Astrocyte (in vitro differentiated cells and primary cell): ENCODE data around the gene PDE8A. TPM values are rescaled to one million over a fixed set of nuclear protein-coding genes. Genes with fewer than 3 reads are reported as not detected.
A peak's percentile ranks its signal among the peaks of the same experiment; 100 is the strongest.

Experiments
- DNase-seq: peaks from one replicate; pipeline ENCODE4 v3.0.0-alpha.2; 2010; ENCODE audit warnings: low read depth
- FAIRE-seq: peaks from 2 replicates; lab custom pipeline; 2011; peaks lifted over from hg19 to GRCh38; lab: Jason Lieb, UNC
- H2AFZ ChIP-seq: 2 replicates; pipeline ENCODE4 v1.6.0; 2012; ENCODE audit warnings: low read depth, low read length, inconsistent platforms
- H3K27ac ChIP-seq: 2 replicates; pipeline ENCODE4 v1.5.1; 2011; ENCODE audit warnings: low read depth, low read length, inconsistent platforms
- H3K27me3 ChIP-seq: 2 replicates; pipeline ENCODE4 v1.6.0; 2011; ENCODE audit warnings: low read length, inconsistent platforms; ENCODE audit not compliant: insufficient read depth
- H3K36me3 ChIP-seq: 2 replicates; pipeline ENCODE4 v1.5.1; 2011; ENCODE audit warnings: low read length, inconsistent platforms; ENCODE audit not compliant: insufficient read depth
- H3K4me1 ChIP-seq: 2 replicates; pipeline ENCODE4 v1.5.1; 2011; ENCODE audit warnings: low read length, inconsistent platforms; ENCODE audit not compliant: insufficient read depth
- H3K4me2 ChIP-seq: 2 replicates; pipeline ENCODE4 v1.6.0; 2012; ENCODE audit warnings: low read length, inconsistent platforms
- H3K4me3 ChIP-seq: 2 replicates; pipeline ENCODE4 v1.5.1; 2011; ENCODE audit warnings: low read depth, mild to moderate bottlenecking, low read length, inconsistent platforms; ENCODE audit not compliant: insufficient read depth
- H3K79me2 ChIP-seq: 2 replicates; pipeline ENCODE4 v1.6.0; 2012; ENCODE audit warnings: mild to moderate bottlenecking, low read length, inconsistent platforms; ENCODE audit not compliant: insufficient read depth
- H3K9ac ChIP-seq: 2 replicates; pipeline ENCODE4 v1.6.0; 2012; ENCODE audit warnings: mild to moderate bottlenecking, low read length, inconsistent platforms
- H3K9me3 ChIP-seq: 2 replicates; pipeline ENCODE4 v1.5.1; 2012; ENCODE audit warnings: low read depth, mild to moderate bottlenecking, low read length, inconsistent platforms; ENCODE audit not compliant: insufficient read depth
- H4K20me1 ChIP-seq: 2 replicates; pipeline ENCODE4 v1.6.0; 2012; ENCODE audit warnings: low read length, inconsistent platforms; ENCODE audit not compliant: insufficient read depth
- H3K27ac Mint-ChIP-seq: one replicate; pipeline ENCODE4 v1.8.0; 2021; ENCODE audit warnings: mild to moderate bottlenecking, mixed read lengths; ENCODE audit not compliant: unreplicated experiment
- H3K27me3 Mint-ChIP-seq: one replicate; pipeline ENCODE4 v1.8.0; 2021; ENCODE audit warnings: low read depth, mixed read lengths; ENCODE audit not compliant: unreplicated experiment
- H3K36me3 Mint-ChIP-seq: one replicate; pipeline ENCODE4 v1.8.0; 2021; ENCODE audit warnings: low read depth, mixed read lengths; ENCODE audit not compliant: unreplicated experiment
- H3K4me1 Mint-ChIP-seq: one replicate; pipeline ENCODE4 v1.8.0; 2021; ENCODE audit warnings: low read depth, mixed read lengths; ENCODE audit not compliant: unreplicated experiment
- H3K4me3 Mint-ChIP-seq: one replicate; pipeline ENCODE4 v1.8.0; 2021; ENCODE audit warnings: mild to moderate bottlenecking, moderate library complexity, mixed read lengths; ENCODE audit not compliant: unreplicated experiment
- H3K9me3 Mint-ChIP-seq: one replicate; pipeline ENCODE4 v1.8.0; 2021; ENCODE audit warnings: mild to moderate bottlenecking, mixed read lengths; ENCODE audit not compliant: unreplicated experiment
- EZH2 ChIP-seq: IDR thresholded peaks from 2 replicates; pipeline ENCODE4 v1.6.1; 2012; ENCODE audit warnings: mild to moderate bottlenecking, low read length, inconsistent platforms; ENCODE audit not compliant: insufficient read depth
- total RNA-seq: library from RNA; stranded (reverse); gene quantifications from 2 replicates; pipeline ENCODE4 v1.2.1, GENCODE V29; 2021
- TF ChIP-seq, protein P1 (sequence below): IDR thresholded peaks from 2 replicates; pipeline ENCODE4 v1.5.1; 2011; ENCODE audit warnings: low read depth, mild to moderate bottlenecking, inconsistent platforms, low read length, moderate library complexity; ENCODE audit not compliant: insufficient read depth

Gene PDE8A
- total RNA-seq, 1 donor from 2014 or later, result 18.0 TPM

DNA sequence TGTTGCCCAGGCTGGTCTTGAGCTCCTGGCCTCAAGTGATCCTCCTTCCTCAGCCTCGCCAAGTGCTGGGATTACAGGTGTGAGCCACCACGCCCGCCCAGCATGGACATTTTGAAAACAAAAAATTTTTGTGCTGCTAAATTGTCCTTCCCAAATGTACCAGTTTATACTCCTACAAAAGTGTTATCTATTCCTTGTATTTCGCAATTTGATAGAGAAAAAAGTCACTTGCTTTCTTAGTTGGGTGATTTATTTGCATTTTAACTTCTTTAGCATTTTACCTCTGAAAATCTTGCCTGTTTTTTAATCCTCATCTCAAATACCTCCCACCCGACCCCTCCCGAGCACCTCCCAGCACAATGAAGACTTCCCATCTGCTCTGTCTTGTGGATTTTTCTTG lies 46.8 kb downstream of the PDE8A start:
- Histone ChIP-seq H3K4me2 (no peak overlapping the region), H3K27me3 (no peaks in the 10 kb centered on the region), H2AFZ (no peak overlapping the region), H3K79me2 (peaks cover 72% of the 10 kb centered on the region), H3K9me3 (no peaks in the 10 kb centered on the region), H4K20me1 (peaks cover 68% of the 10 kb centered on the region), H3K4me3 (no peak overlapping the region), H3K36me3 (no peaks in the 10 kb centered on the region), H3K4me1 (peaks cover 26% of the 10 kb centered on the region), H3K27ac (no peak overlapping the region), H3K9ac (no peak overlapping the region)
- Mint-ChIP-seq H3K4me1 (peaks cover 58% of the 10 kb centered on the region), H3K27ac (no peak overlapping the region), H3K36me3 (no peaks in the 10 kb centered on the region), H3K9me3 (no peaks in the 10 kb centered on the region), H3K27me3 (no peaks in the 10 kb centered on the region), H3K4me3 (no peak overlapping the region)
- FAIRE-seq, result no peak
- TF ChIP-seq EZH2, result no peak
- TF ChIP-seq, protein P1, sequence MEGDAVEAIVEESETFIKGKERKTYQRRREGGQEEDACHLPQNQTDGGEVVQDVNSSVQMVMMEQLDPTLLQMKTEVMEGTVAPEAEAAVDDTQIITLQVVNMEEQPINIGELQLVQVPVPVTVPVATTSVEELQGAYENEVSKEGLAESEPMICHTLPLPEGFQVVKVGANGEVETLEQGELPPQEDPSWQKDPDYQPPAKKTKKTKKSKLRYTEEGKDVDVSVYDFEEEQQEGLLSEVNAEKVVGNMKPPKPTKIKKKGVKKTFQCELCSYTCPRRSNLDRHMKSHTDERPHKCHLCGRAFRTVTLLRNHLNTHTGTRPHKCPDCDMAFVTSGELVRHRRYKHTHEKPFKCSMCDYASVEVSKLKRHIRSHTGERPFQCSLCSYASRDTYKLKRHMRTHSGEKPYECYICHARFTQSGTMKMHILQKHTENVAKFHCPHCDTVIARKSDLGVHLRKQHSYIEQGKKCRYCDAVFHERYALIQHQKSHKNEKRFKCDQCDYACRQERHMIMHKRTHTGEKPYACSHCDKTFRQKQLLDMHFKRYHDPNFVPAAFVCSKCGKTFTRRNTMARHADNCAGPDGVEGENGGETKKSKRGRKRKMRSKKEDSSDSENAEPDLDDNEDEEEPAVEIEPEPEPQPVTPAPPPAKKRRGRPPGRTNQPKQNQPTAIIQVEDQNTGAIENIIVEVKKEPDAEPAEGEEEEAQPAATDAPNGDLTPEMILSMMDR, result no peak
- no peak for DNase-seq

DNA sequence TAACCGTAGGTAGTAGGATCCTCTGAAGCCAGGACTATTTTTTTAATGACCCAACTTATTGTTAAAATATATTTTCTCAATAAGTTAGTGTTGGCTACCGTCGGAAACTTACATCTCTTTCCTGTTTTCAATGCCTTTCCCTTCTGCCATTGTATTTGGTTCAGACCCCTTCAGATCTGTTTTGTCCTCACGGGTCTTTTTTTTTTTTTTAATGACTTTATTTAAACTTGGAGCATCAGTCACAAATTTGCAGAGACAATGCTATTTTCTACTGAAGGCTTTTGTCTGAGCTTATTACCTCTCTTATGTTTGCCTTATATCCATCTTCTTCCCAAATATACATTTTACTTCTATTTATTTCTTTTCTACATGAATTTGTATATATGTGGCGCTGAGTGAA lies 47.6 kb downstream of the PDE8A start:
- no peak for FAIRE-seq

More for the DNA sequence above, 47.6 kb downstream of the PDE8A start:
- Histone ChIP-seq H3K9ac (no peak overlapping the region), H3K9me3 (no peaks in the 10 kb centered on the region), H3K4me3 (no peak overlapping the region), H3K79me2 (peaks cover 67% of the 10 kb centered on the region), H3K4me2 (no peak overlapping the region), H2AFZ (no peak overlapping the region), H4K20me1 (peaks cover 60% of the 10 kb centered on the region), H3K27me3 (no peaks in the 10 kb centered on the region), H3K27ac (no peak overlapping the region), H3K4me1 (peaks cover 23% of the 10 kb centered on the region), H3K36me3 (no peaks in the 10 kb centered on the region)
- Mint-ChIP-seq H3K27me3 (no peaks in the 10 kb centered on the region), H3K36me3 (no peaks in the 10 kb centered on the region), H3K4me1 (peaks cover 56% of the 10 kb centered on the region), H3K4me3 (no peak overlapping the region), H3K27ac (peak overlapping the region; percentile 92), H3K9me3 (no peaks in the 10 kb centered on the region)
- TF ChIP-seq, protein P1, result no peak
- no peak for TF ChIP-seq EZH2
- no peak for DNase-seq
